HG03135 (cell line): ENCODE data around the gene GMIP.
"Not testable (repeated sequence)": the region's sequence is repeated elsewhere in the genome, so short reads cannot be mapped to it uniquely, and the experiment has no call there.

Experiments
- ATAC-seq: cut with Tn5 transposase; IDR thresholded peaks from one replicate; pipeline ENCODE4 v1.9.1; 2021; ENCODE audit warnings: mild to moderate bottlenecking, moderate library complexity; ENCODE audit not compliant: unreplicated experiment

GMIP gene, protein sequence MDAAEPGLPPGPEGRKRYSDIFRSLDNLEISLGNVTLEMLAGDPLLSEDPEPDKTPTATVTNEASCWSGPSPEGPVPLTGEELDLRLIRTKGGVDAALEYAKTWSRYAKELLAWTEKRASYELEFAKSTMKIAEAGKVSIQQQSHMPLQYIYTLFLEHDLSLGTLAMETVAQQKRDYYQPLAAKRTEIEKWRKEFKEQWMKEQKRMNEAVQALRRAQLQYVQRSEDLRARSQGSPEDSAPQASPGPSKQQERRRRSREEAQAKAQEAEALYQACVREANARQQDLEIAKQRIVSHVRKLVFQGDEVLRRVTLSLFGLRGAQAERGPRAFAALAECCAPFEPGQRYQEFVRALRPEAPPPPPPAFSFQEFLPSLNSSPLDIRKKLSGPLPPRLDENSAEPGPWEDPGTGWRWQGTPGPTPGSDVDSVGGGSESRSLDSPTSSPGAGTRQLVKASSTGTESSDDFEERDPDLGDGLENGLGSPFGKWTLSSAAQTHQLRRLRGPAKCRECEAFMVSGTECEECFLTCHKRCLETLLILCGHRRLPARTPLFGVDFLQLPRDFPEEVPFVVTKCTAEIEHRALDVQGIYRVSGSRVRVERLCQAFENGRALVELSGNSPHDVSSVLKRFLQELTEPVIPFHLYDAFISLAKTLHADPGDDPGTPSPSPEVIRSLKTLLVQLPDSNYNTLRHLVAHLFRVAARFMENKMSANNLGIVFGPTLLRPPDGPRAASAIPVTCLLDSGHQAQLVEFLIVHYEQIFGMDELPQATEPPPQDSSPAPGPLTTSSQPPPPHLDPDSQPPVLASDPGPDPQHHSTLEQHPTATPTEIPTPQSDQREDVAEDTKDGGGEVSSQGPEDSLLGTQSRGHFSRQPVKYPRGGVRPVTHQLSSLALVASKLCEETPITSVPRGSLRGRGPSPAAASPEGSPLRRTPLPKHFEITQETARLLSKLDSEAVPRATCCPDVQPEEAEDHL

DNA sequence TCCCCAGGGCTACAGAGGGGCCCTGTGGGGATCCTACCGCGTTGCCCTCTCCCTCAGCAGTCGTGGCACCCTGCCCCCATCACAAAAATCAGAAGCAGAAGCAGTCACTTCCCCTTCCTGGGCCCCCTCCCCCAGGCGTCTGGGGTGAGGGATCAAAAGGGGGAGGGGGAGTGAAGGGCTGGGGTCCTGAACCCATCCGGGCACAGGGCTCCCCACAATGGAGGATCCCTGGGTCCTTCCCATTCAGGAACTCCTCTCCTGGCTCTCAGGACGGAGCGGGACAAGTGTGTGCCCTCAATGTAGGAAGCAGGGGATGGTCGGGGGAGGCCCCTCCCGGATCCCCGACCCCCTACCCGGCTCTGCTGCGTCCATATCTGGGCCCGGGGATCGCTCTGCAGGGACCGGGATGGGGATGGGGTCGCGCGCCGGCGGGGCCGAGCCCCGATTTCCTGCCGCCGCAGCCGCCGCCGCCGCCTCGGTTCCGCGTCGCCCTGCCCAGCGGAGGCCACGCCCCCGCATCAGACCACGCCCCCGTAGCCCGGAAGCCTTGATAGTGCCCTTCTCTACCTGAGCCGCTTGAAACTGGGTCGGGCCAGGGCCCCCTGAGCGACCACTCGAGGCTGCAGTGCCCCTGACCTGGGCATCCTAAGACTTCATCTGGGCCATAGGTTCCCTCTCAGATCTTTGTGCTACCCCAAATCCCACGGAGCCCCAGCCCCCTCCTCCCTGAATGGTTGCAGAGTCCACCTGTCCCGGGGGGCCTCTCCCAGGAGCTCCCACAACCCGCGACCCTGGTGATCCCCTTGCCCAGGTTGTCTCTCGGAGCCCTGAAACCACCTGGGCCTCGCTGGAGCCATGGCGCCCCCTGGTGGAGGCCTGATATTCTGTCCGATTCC, at the start of gene GMIP:
TSS of gene GMIP (minus strand) at position 500 of the 896 bp plus-strand sequence. CDS start at position 372, 128 bp downstream.
- ATAC-seq: peak; percentile 78

DNA sequence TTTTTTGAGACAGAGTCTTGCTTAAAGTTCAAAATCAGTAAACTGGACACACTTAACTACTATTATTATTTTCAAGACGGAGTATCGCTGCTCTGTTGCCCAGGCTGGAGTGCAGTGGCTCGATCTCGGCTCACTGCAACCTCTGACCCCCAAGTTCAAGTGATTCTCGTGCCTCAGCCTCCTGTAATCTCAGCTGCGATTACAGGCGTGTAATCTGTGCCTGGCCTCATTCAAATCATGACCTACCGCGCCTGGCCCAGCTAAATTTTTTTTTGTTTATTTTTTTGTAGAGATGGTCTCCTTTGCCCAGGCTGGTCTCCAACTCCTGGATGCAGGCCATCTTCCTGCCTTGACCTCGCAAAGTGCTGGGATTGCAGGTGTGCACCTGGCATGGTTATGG, 48.2 kb upstream of the GMIP start:
- ATAC-seq: no peak

DNA sequence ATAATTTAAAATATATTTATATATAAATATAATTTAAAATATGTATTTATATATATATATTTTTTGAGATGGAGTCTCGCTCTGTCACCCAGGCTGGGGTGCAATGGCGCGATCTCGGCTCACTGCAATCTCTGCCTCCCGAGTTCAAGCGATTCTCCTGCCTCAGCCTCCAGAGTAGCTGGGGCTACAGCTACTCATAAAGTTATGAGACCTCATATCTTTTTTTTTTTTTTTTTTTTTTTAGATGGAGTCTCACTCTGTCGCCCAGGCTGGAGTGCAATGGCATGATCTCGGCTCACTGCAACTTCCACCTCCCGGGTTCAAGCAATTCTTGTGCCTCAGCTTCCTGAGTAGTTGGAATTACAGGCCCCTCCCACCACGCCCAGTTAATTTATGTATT, 45.6 kb upstream of the GMIP start:
- not testable (repeated sequence) for ATAC-seq

DNA sequence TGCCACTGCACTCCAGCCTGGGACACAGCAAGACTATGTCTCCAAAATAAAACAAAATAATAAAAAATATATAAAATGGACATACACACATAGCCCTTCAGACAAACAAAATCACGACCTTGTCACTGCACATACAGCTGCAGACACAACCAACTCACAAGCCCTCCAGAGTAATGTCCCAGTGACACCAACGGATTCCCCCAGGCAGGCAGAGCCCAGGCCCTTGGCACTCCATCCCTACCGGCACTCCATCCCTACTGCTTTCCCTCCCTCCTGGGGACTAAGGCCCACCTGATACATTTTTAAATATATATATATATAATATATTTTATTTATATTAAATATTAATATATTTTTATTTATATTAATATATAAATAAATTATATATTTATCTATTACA, 43.6 kb upstream of the GMIP start:
- no peak for ATAC-seq

DNA sequence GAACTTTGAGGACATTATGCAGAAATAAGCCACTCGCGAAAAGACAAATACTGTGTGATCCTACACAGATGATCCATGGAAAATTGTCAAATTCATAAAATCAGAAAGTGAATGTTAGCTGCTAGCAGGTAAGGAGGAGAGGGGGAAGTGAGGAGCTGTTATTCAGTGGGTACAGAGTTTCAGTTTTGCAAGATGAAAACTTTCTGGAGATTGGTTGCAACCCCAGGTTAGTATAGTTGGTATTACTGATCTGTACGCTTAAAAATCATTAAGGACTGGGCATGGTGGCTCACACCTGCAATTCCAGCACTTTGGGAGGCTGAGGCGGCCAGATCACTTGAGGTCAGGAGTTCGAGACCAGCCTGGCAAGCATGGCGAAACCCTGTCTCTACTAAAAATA, 43.1 kb upstream of the GMIP start:
- ATAC-seq: no peak

DNA sequence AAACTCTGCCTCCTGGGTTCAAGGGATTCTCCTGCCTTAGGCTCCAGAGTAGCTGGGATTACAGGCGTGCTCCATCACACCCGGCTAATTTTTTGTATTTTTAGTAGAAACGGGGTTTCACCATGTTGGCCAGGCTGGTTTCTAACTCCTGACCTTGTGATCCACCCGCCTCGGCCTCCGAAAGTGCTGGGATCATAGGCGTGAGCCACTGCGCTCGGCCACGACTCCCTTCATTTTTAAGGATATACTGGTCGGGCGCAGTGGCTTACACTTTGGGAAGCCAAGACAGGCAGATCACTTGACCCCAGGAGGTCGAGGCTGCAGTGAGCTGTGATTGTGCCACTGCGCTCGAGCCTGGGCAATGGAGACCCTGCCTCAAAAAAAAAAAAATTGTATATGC, 42.7 kb upstream of the GMIP start:
- not testable (repeated sequence) for ATAC-seq

DNA sequence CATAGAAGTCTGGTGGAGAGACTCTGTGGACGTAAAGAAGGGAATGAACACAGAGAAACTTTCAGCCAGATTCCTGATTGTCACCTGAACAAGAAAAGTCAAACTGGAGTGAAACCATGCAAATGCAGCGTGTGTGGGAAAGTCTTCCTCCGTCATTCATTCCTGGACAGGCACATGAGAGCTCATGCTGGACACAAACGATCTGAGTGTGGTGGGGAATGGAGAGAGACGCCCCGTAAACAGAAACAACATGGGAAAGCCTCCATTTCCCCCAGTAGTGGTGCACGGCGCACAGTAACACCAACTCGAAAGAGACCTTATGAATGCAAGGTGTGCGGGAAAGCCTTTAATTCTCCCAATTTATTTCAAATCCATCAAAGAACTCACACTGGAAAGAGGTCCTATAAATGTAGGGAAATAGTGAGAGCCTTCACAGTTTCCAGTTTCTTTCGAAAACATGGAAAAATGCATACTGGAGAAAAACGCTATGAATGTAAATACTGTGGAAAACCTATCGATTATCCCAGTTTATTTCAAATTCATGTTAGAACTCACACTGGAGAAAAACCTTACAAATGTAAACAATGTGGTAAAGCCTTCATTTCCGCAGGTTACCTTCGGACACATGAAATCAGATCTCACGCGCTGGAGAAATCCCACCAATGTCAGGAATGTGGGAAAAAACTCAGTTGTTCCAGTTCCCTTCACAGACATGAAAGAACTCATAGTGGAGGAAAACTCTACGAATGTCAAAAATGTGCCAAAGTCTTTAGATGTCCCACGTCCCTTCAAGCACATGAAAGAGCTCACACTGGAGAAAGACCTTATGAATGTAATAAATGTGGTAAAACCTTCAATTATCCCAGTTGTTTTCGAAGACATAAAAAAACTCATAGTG, 36.0 kb upstream of the GMIP start:
- no peak for ATAC-seq

DNA sequence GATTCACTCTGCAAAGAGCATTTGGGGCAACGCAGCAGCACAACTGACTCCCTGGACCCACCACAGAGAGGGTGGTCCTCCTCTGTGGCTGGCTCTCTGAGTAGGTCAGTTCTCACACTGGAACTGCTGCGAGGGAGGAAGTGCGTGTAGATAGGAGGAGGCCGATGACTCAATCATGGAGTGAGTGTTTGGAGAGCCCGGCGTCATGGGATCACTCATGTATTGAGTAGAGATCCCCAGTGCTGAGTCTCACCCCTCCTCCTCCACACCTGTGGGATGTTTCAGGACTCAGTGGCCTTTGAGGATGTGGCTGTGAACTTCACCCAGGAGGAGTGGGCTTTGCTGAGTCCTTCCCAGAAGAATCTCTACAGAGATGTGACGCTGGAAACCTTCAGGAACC, 34.1 kb upstream of the GMIP start:
- ATAC-seq: no peak

DNA sequence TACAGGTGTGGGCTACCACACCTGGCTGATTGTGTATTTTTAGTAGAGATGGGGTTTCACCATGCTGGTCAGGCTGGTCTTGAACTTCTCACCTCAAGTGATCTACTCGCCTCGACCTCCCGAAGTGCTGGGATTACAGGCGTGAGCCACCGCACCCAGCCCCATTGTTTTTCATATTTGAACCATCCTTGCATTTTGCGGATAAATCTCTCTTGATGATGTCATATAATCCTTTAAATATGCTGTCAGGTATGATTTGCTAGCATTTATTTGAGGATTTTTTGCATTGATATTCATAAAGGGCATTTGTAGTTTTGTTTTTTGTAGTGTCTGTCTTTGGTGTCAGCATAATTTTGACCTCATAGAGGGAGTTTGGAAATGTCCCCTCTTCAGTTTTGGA, 30.9 kb upstream of the GMIP start:
- ATAC-seq: no peak

DNA sequence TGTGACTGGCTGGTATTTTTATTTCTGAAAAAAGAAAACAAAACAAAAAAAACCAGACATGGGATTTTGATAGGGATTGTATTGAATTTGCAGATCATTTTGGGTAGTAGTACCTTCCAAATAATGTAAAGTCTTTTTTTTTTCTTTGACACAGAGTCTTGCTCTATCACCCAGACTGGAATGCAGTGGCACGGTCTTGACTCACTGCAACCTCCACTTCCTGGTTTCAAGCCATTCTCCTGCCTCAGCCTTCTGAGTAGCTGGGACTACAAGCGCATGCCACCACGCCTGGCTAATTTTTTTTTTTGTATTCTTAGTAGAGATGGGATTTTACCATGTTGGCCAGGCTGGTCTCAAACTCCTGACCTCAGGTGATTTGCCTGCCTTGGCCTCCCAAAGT, 29.4 kb upstream of the GMIP start:
- no peak for ATAC-seq

DNA sequence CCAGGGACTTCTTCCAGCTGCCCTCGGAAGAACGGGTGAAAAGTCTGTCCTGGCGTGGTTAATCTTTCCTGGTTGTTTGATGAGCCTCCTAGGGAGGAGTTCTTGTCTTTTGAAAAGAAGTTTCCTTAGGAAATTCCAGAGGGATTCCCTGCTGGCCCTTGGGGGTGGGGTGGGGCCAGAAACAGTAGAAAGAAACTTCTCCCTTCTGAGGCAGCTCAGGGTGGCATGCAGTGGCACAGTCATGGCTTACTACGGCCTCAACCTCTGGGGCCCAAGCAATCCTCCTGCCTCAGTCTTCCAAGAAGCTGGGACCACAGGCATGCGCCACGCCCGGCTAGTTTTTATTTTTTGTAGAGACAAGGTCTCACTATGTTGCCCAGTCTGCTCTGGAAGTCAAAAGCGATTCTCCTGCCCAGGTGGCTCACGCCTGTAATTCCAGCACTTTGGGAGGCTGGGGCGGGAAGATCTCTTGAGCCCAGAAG, 26.7 kb upstream of the GMIP start:
- ATAC-seq: no peak

DNA sequence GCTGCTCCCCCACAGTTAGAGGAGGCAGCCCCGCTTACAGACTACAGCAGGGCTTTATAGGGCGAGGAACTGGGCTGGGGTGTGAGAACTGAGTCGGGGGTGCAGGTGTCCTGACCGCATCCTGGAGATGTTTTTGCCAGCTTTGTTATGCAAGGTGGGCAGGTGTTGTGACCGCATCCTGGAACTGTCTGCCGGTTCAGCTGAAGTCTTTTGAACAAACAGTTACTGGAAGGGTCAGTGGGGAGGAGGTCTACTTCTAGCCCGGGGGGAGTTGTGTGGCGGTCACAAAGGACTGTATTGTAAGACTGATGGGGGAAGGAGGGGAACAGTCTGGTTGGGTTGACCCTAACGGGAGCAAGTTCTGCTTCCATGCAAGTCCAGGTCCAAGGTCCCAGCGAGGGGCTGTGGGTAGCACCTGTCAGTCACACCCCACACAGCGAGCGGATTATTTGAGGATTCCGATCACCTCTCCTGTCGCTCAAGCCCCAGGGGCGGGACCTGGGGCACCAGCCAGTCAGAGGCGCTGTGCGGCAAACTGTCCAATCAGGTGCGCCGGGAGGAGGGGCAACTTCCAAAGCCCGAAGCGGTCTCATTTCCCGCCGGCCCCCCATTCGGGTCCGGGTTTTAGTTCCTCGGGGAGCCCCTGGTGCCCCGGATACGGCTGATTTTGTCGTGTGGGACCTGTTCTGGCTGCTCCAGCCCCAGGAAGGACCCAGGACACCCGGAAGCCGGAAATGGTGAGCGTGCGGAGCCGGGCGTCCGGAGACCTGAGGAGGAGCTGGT, 25.0 kb upstream of the GMIP start, which contains the start of gene ZNF101:
TSS of gene ZNF101 (plus strand) at position 610 of the 783 bp plus-strand sequence. CDS start at position 735, 125 bp downstream.
- ATAC-seq: peak; percentile 59

DNA sequence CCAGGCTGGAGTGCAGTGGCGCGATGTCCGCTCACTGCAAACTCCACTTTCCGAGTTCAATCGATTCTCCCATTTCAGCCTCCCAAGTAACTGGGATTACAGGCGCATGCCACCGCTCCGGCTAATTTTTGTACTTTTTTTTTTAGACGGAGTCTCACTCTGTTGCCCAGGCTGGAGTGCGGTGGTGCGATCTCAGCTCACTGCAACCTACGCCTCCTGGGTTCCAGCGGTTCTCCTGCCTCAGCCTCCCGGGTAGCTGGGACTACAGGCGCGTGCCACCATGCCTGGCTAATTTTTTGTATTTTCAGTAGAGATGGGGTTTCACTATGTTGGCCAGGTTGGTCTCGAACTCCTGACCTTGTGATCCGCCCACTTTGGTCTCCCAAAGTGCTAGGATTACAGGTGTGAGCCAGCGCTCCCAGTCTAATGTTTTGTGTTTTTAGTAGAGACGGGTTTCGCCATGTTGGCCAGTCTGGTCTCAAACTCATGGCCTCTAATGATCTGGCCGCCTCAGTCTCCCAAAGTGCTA, 22.0 kb upstream of the GMIP start:
- ATAC-seq: not testable (repeated sequence)

DNA sequence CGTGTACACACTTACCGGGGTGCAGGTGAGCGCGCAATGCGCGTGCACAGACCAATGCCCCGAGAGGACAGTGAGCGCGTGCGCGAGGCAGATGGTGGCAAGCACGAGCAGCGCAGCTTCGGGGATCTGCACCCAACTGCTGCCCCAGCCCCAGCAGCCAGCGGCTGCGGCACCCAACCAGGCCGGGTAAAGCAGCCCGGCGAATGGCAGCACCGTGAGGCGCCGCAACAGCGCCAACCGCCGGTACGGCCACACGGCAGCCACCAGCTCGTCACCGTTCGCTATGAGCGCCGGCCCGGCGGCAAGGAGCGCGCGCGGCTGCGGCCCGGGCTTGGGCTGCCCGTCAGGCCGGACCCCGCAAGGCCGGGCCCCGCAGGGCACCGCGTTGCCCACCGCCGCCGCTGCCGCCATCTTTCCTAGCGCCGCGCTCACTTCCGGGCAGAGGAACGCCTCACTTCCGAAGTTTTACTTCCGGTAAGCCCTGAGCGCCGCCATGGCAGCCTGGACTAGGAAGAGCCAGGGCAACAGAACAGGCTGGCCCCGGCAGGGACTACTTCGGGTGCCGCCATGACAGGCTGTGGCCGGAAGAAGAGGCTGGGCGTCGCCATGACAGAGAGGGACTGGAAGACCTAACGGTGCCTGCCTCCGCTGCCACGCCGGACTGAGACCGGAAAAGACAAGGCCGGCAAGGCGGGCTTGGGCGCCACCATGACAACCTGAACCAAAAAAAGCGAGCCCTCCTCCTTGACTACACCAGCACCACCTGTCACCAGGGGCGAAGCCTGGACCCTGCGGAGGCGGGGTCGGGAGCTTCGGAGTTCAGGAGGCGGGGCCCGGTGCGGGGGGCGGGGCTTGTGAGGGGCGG, 20.0 kb upstream of the GMIP start, which contains the start of gene ATP13A1:
TSS of gene ATP13A1 (minus strand) at position 421 of the 865 bp plus-strand sequence. CDS start at position 411, 10 bp downstream.
- peak; percentile 64 for ATAC-seq

DNA sequence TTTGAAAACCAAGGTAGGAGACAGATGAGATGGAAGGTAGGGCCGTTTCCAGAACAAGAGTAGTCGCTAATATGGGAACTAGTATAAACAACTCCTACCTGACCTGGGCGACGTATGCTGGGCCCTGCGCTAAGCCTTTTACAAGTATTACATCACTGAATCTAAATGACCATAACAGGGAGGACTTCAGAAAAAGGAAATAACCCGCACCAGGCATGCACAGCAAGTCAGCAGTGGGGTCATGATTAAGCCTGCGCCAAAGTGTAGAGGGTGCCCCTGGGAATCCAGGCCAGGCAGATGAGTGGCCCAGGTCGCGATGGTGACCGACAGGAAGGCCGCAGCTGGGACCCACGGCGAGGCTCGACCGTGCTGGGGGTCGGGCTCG, 19.4 kb upstream of the GMIP start:
- peak; percentile 11 for ATAC-seq

DNA sequence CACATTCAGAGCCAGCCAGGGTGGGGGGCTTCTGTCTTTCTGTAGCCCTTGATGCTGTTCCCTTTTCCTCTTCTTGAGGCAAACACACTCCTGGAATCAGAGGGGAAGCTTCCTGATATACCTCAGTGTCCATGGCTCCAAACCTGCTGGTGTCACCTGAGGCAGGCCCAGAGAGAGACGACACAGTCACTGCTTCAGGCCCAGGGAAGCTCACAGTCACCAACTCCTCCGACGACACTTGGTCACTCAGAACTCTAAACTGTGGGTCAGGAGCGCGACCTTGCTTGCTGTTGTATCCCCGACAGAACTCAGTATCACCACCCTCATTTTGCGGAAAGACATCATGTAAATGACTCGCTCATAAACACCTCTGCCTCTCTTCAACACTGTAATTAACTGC, 18.9 kb upstream of the GMIP start:
- ATAC-seq: no peak

DNA sequence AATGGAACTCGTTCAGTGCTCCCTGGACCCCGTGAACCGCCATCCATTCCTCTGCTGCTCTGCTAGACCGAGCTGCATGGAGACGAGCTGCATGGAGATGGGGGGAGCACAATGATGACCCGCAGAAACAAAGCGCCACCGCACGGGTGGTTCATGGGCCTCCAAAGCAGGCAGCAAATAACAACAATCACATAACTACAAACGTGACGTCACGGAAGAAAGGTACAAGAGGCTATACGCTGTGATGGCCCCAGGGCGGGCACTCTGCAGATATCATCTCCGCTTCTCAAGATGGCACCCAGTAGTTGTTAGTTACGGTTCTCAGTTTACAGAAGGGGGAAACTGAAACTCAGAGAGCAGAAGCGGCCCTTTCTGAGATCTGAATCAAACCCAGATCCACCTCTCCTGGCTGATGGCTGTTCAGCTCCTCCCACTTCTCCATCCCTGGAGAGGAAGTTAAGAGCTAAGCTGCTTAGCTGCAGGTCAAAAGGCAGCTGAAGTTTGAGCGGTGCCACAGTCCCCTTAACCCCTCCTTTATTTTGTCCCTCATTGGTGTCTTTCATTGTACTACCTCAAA, 18.3 kb upstream of the GMIP start:
- peak; percentile 35 for ATAC-seq
